H1 (cell line): ENCODE data around the gene RNF212B. TPM values are rescaled to one million over a fixed set of nuclear protein-coding genes. Genes with fewer than 3 reads are reported as not detected.

Experiments
- CTCF ChIA-PET: fragments of 300-600 bp; sonication (Branson Sonifier 250); formaldehyde crosslinking; loops from one replicate; lab custom pipeline; 2021; ENCODE audit not compliant: partially characterized antibody; lab: Charles Lee
- POLR2A ChIA-PET: fragments of 300-600 bp; sonication (Branson Sonifier 250); formaldehyde crosslinking; loops from one replicate; lab custom pipeline; 2021; ENCODE audit warnings: inconsistent platforms; ENCODE audit not compliant: partially characterized antibody; lab: Charles Lee
- DNase-seq, 2 experiments: peaks; one replicate each; pipeline versions ENCODE4 v3.0.0 to v3.0.0-alpha.2; 2010 to 2022; ENCODE audit warnings: low spot score in 2 of 2, low read depth in 1 of 2, mixed read lengths in 1 of 2
- FAIRE-seq: peaks from 2 replicates; lab custom pipeline; 2011; peaks lifted over from hg19 to GRCh38; lab: Jason Lieb, UNC
- H2AFZ ChIP-seq: 2 replicates; pipeline ENCODE4 v1.8.1; 2012; ENCODE audit warnings: low read length, inconsistent platforms
- H2AK5ac ChIP-seq: 2 replicates; pipeline ENCODE4 v1.6.1; 2013; ENCODE audit warnings: low read depth, low read length
- H2BK120ac ChIP-seq: replicated peaks from 2 replicates; pipeline ENCODE3; 2013; ENCODE audit warnings: low read depth, low read length, inconsistent platforms
- H2BK12ac ChIP-seq: 2 replicates; pipeline ENCODE4 v1.6.1; 2013; ENCODE audit warnings: low read depth, low read length
- H2BK15ac ChIP-seq: 2 replicates; pipeline ENCODE4 v1.6.1; 2013; ENCODE audit warnings: low read length
- H2BK20ac ChIP-seq: 2 replicates; pipeline ENCODE4 v1.6.1; 2013; ENCODE audit warnings: low read length
- H2BK5ac ChIP-seq: 2 replicates; pipeline ENCODE4 v1.6.1; 2013; ENCODE audit warnings: low read depth, low read length
- H3K14ac ChIP-seq: 2 replicates; pipeline ENCODE4 v1.6.1; 2013; ENCODE audit warnings: inconsistent platforms; ENCODE audit not compliant: insufficient read length
- H3K18ac ChIP-seq: 2 replicates; pipeline ENCODE4 v1.6.1; 2013; ENCODE audit warnings: low read length; ENCODE audit errors: extremely low read depth
- H3K23ac ChIP-seq: 2 replicates; pipeline ENCODE4 v1.6.1; 2013; ENCODE audit warnings: inconsistent platforms; ENCODE audit not compliant: insufficient read length
- H3K23me2 ChIP-seq: 2 replicates; pipeline ENCODE4 v1.6.1; 2013; ENCODE audit warnings: low read depth, low read length
- H3K27ac ChIP-seq: 2 replicates; pipeline ENCODE4 v1.6.1; 2011; ENCODE audit warnings: low read depth, low read length, inconsistent platforms
- H3K27me3 ChIP-seq, 4 experiments: replicated peaks in 1 of 4; 1 replicate in 1 of 4; 2 replicates in 3 of 4; pipeline versions ENCODE4 v1.6.1 to v1.8.1; 2011 to 2013; ENCODE audit warnings: low read length in 3 of 4, mild to moderate bottlenecking in 3 of 4, inconsistent platforms in 2 of 4, mixed read lengths in 2 of 4, moderate library complexity in 1 of 4; ENCODE audit not compliant: control insufficient read depth in 3 of 4, insufficient read depth in 3 of 4; ENCODE audit errors: extremely low read depth in 1 of 4
- H3K36me3 ChIP-seq, 4 experiments: 2 replicates each; pipeline versions ENCODE4 v1.6.1 to v1.8.1; 2011 to 2013; ENCODE audit warnings: mild to moderate bottlenecking in 4 of 4, low read length in 3 of 4, moderate library complexity in 2 of 4, control low read depth in 1 of 4, inconsistent platforms in 1 of 4; ENCODE audit not compliant: insufficient read depth in 4 of 4, control insufficient read depth in 2 of 4
- H3K4ac ChIP-seq: replicated peaks from 2 replicates; pipeline ENCODE3; 2013; ENCODE audit warnings: low read length, low read depth, mixed read lengths, inconsistent platforms; ENCODE audit not compliant: insufficient read length
- H3K4me1 ChIP-seq, 4 experiments: replicated peaks in 1 of 4; 1 replicate in 1 of 4; 2 replicates in 3 of 4; pipeline versions ENCODE4 v1.6.1 to v1.8.1; 2011 to 2013; ENCODE audit warnings: low read length in 3 of 4, inconsistent platforms in 2 of 4, mixed read lengths in 1 of 4; ENCODE audit not compliant: insufficient read depth in 4 of 4, control insufficient read depth in 3 of 4
- H3K4me2 ChIP-seq, 2 experiments: 2 replicates each; pipeline versions ENCODE4 v1.6.1 to v1.8.1; 2011 to 2013; ENCODE audit warnings: low read depth in 2 of 2, low read length in 2 of 2, control low read depth in 1 of 2, inconsistent platforms in 1 of 2, mild to moderate bottlenecking in 1 of 2; ENCODE audit not compliant: insufficient read depth in 1 of 2
- H3K4me3 ChIP-seq, 4 experiments: fragments of 200-600, 300-600 bp in 1 of 4; sonication (generic), shearing (Covaris generic), sonication (Bioruptor Twin) in 1 of 4; 2 replicates each; pipeline versions ENCODE4 v1.5.1 to v1.8.1; 2011 to 2016; ENCODE audit warnings: low read length in 4 of 4, low read depth in 3 of 4, control low read depth in 2 of 4, inconsistent platforms in 2 of 4, mild to moderate bottlenecking in 2 of 4, mixed read lengths in 1 of 4, moderate library complexity in 1 of 4; ENCODE audit not compliant: insufficient read depth in 2 of 4; ENCODE audit errors: extremely low read depth in 1 of 4
- H3K56ac ChIP-seq: replicated peaks from 2 replicates; pipeline ENCODE3; 2013; ENCODE audit warnings: low read depth, mild to moderate bottlenecking, mixed read lengths, low read length, inconsistent platforms; ENCODE audit not compliant: insufficient read length
- H3K79me1 ChIP-seq: 2 replicates; pipeline ENCODE4 v1.6.1; 2013; ENCODE audit warnings: low read depth, low read length, control low read depth
- H3K79me2 ChIP-seq, 2 experiments: 2 replicates each; pipeline versions ENCODE4 v1.6.1 to v1.8.1; 2012 to 2013; ENCODE audit warnings: low read length in 2 of 2, mild to moderate bottlenecking in 2 of 2, inconsistent platforms in 1 of 2; ENCODE audit not compliant: insufficient read depth in 2 of 2, control insufficient read depth in 1 of 2
- H3K9ac ChIP-seq, 4 experiments: replicated peaks in 1 of 4; 1 replicate in 1 of 4; 2 replicates in 3 of 4; pipeline versions ENCODE4 v1.6.1 to v1.8.1; 2011 to 2013; ENCODE audit warnings: low read depth in 3 of 4, low read length in 3 of 4, control low read depth in 2 of 4, mild to moderate bottlenecking in 2 of 4, moderate library complexity in 2 of 4, inconsistent platforms in 1 of 4; ENCODE audit errors: extremely low read depth in 1 of 4
- H3K9me3 ChIP-seq, 2 experiments: 2 replicates each; pipeline versions ENCODE4 v1.6.1 to v1.8.1; 2012 to 2013; ENCODE audit warnings: mild to moderate bottlenecking in 2 of 2, moderate library complexity in 2 of 2, control low read depth in 1 of 2, inconsistent platforms in 1 of 2, low read depth in 1 of 2, low read length in 1 of 2, mixed read lengths in 1 of 2; ENCODE audit not compliant: insufficient read depth in 2 of 2
- H4K20me1 ChIP-seq, 2 experiments: replicated peaks in 1 of 2; 2 replicates each; pipeline versions ENCODE3 to v1.8.1; 2011 to 2013; ENCODE audit warnings: inconsistent platforms in 2 of 2, low read length in 2 of 2, mild to moderate bottlenecking in 1 of 2; ENCODE audit not compliant: insufficient read depth in 2 of 2, control insufficient read depth in 1 of 2
- H4K5ac ChIP-seq: 2 replicates; pipeline ENCODE4 v1.6.1; 2013; ENCODE audit warnings: low read length, low read depth, mixed read lengths, inconsistent platforms; ENCODE audit not compliant: insufficient read length
- H4K8ac ChIP-seq: 2 replicates; pipeline ENCODE4 v1.8.0; 2013; ENCODE audit warnings: mild to moderate bottlenecking, moderate library complexity, low read length, inconsistent platforms; ENCODE audit not compliant: insufficient read depth; ENCODE audit errors: extremely low read depth
- H4K91ac ChIP-seq: replicated peaks from 2 replicates; pipeline ENCODE3; 2013; ENCODE audit warnings: low read length, mixed read lengths, inconsistent platforms; ENCODE audit not compliant: insufficient read length
- EZH2 ChIP-seq: fragments of 200-600 bp; sonication (generic); IDR thresholded peaks from 2 replicates; pipeline ENCODE4 v1.7.1; 2012; ENCODE audit warnings: low read depth, mild to moderate bottlenecking, moderate library complexity, low read length, inconsistent platforms; ENCODE audit not compliant: severe bottlenecking
- FOSL1 ChIP-seq: IDR thresholded peaks from 2 replicates; pipeline ENCODE4 v1.6.1; 2011; ENCODE audit warnings: mild to moderate bottlenecking, low read depth, low read length, moderate library complexity; ENCODE audit not compliant: insufficient read depth
- JUND ChIP-seq: IDR thresholded peaks from 2 replicates; pipeline ENCODE4 v1.6.1; 2011; ENCODE audit warnings: mild to moderate bottlenecking, improper control_type of control experiment, low read length
- RBBP5 ChIP-seq: IDR thresholded peaks from 2 replicates; pipeline ENCODE4 v1.7.1; 2012; ENCODE audit warnings: low read depth, mild to moderate bottlenecking, inconsistent platforms, low read length, moderate library complexity, borderline replicate concordance
- RFX5 ChIP-seq: IDR thresholded peaks from 2 replicates; pipeline ENCODE4 v1.6.1; 2011; ENCODE audit warnings: low read depth, low read length, improper control_type of control experiment, borderline replicate concordance
- SP4 ChIP-seq: IDR thresholded peaks from 2 replicates; pipeline ENCODE4 v1.6.1; 2012; ENCODE audit warnings: low read length, inconsistent platforms
- TAF7 ChIP-seq: optimal IDR thresholded peaks from 2 replicates; pipeline ENCODE3; 2011; ENCODE audit warnings: low read depth, mild to moderate bottlenecking, inconsistent platforms, low read length, moderate library complexity, borderline replicate concordance
- ZNF274 ChIP-seq: IDR thresholded peaks from 2 replicates; pipeline ENCODE4 v1.7.0; 2012; ENCODE audit warnings: low read length, borderline replicate concordance; ENCODE audit errors: extremely low read depth
- WGBS, 2 experiments: shearing (Covaris generic) in 1 of 2; methylation state at CpG; one replicate each; pipeline versions ENCODE4 v1.1.6 to v1.1.7; 2013 to 2015; ENCODE audit warnings: low lambda C conversion rate in 2 of 2, mixed read lengths in 2 of 2, inconsistent platforms in 1 of 2, low coverage in 1 of 2, missing lambda C conversion rate in 1 of 2; ENCODE audit not compliant: insufficient replicate concordance in 2 of 2, insufficient coverage in 1 of 2, insufficient read length in 1 of 2; ENCODE audit errors: extremely low coverage in 1 of 2, missing lambda C conversion rate in 1 of 2; 5-methylcytosine and 5-hydroxymethylcytosine counted together
- polyA plus RNA-seq, 7 experiments: library from polyadenylated mRNA; depleted of rRNA in 3 of 7; stranded (reverse) in 5 of 7; unstranded in 2 of 7; fragments of >200 nt in 5 of 7; fragments of 200-250 nt in 2 of 7; gene quantifications; 1 replicate in 5 of 7; 2 replicates in 1 of 7; 4 replicates in 1 of 7; pipeline versions ENCODE4 v1.2.1 to v1.2.3, GENCODE V29; 2011 to 2013; ENCODE audit warnings: missing spikeins in 2 of 7, mixed read lengths in 2 of 7
- total RNA-seq: library from RNA; stranded (reverse); fragmentation: NEBNext Ultra II Directional; extraction: Animal tissue kit (Norgen Biotek cat#: 25700); gene quantifications from 2 replicates; pipeline ENCODE4 v1.2.1, GENCODE V29; 2021

Gene RNF212B
- total and polyA plus RNA-seq, 2 of the 8 experiments (the other 6 are each of a cell fraction or from before 2014, with no cell fraction given), result 0.95 to 1.2 TPM

DNA sequence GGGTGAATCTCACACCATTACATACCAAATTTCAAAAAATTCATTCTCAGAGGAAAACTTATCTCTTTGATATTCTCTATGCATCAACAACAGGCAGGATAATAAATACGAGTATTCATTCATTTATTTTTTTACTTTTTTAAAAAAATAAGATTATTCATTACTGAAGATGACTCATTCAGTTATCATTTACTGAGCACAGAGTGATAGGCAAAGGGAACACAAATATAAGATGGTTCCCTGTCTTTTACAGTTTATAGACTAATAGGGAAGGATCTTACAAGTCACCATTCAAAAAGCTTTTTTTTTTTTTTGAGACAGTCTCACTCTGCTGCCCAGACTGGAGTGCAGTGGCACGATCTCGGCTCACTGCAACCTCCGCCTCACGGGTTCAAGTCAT is 78.6 kb downstream of the RNF212B start:
- DNase-seq, result no peak
- 87% methylated on average over 5 of the region's 5 CpGs; no CpG with 5 or more reads in 1 of the 2 experiments for WGBS, 2 experiments
- TF ChIP-seq SP4, result no peak
- TF ChIP-seq FOSL1, result no peak
- no peak for TF ChIP-seq TAF7
- TF ChIP-seq ZNF274, result no peak
- TF ChIP-seq RBBP5, result no peak
- TF ChIP-seq JUND, result no peak
- no peak for TF ChIP-seq EZH2
- TF ChIP-seq RFX5, result no peak
- no peaks in the 10 kb centered on the region for H3K79me2 ChIP-seq
- ChIA-PET POLR2A (interaction anchor here (1.4 kb wide), 1 partner anchor 49 kb away, joined by 3 read pairs; no protein-coding TSS in a partner anchor), CTCF (interaction anchor here (0.8 to 1.0 kb wide), 3 partner anchors 11 to 61 kb away, joined by 3 to 4 read pairs (median 3); partner anchors contain the start of gene CMTM5)
- no peak overlapping the region for H3K4me3 ChIP-seq
- no peaks in the 10 kb centered on the region for H3K9me3 ChIP-seq
- H2BK20ac ChIP-seq, result no peak overlapping the region
- no peak overlapping the region for H2BK5ac ChIP-seq
- H3K27ac ChIP-seq, result no peak overlapping the region
- H4K5ac ChIP-seq, result no peak overlapping the region
- 0 out of 8 replicates have a peak, but pooled peaks cover 0 to 3% (median 0%) of the 10 kb centered on the region in 4 experiments for H3K36me3 ChIP-seq
- H3K23ac ChIP-seq, result no peak overlapping the region
- no peak overlapping the region for H2AFZ ChIP-seq
- no peaks in the 10 kb centered on the region for H3K79me1 ChIP-seq
- no peak overlapping the region for H3K9ac ChIP-seq
- no peak overlapping the region for H4K91ac ChIP-seq
- peaks cover 6% of the 10 kb centered on the region for H3K23me2 ChIP-seq
- H2BK120ac ChIP-seq, result no peak overlapping the region
- H3K18ac ChIP-seq, result no peak overlapping the region
- peaks cover 0 to 6% (median 1%) of the 10 kb centered on the region in 4 experiments; a peak in 6 of 7 replicates for H3K4me1 ChIP-seq
- no peak overlapping the region for H3K56ac ChIP-seq
- H2AK5ac ChIP-seq, result no peak overlapping the region
- no peaks in the 10 kb centered on the region for H4K20me1 ChIP-seq
- H3K27me3 ChIP-seq, result no peaks in the 10 kb centered on the region
- FAIRE-seq, result no peak
- H2BK15ac ChIP-seq, result no peak overlapping the region
- no peak overlapping the region for H2BK12ac ChIP-seq
- H3K4me2 ChIP-seq, result no peak overlapping the region
- H4K8ac ChIP-seq, result no peak overlapping the region
- no peak overlapping the region for H3K4ac ChIP-seq
- H3K14ac ChIP-seq, result no peak overlapping the region
